Endothelial cell of umbilical vein (primary cell): ENCODE data around the gene C8G.

ENCODE experiments used
- EZH2 ChIP-seq: IDR thresholded peaks from 2 replicates; pipeline ENCODE4 v1.6.1; 2012; ENCODE audit warnings: borderline replicate concordance, low read depth, mild to moderate bottlenecking, moderate library complexity, low read length, inconsistent platforms; ENCODE audit not compliant: severe bottlenecking
- FOS ChIP-seq: IDR thresholded peaks from 2 replicates; pipeline ENCODE4 v1.6.1; 2011; ENCODE audit warnings: mild to moderate bottlenecking, low read length, moderate library complexity, borderline replicate concordance; ENCODE audit not compliant: insufficient read depth
- GATA2 ChIP-seq: IDR thresholded peaks from 2 replicates; pipeline ENCODE4 v1.7.0; 2011; ENCODE audit warnings: low read depth, mild to moderate bottlenecking, moderate library complexity, mixed read lengths, low read length; ENCODE audit not compliant: insufficient read length, insufficient read depth
- MYC ChIP-seq: IDR thresholded peaks from one replicate; pipeline ENCODE4 v1.6.1; 2011; ENCODE audit warnings: mild to moderate bottlenecking, low read depth, low read length
- POLR2A ChIP-seq: IDR thresholded peaks from 2 replicates; pipeline ENCODE4 v1.6.1; 2012; ENCODE audit warnings: low read depth, mild to moderate bottlenecking, control low read depth, low read length
- TF ChIP-seq, protein P1 (sequence below), 2 donors: IDR thresholded peaks; 1 replicate in 1 of 2; 2 replicates in 1 of 2; pipeline ENCODE4 v1.5.1; 2011; ENCODE audit warnings: low read length in 2 of 2, mild to moderate bottlenecking in 2 of 2, moderate library complexity in 2 of 2, control low read depth in 1 of 2, inconsistent platforms in 1 of 2, low read depth in 1 of 2; ENCODE audit not compliant: insufficient read depth in 1 of 2; ENCODE audit errors: extremely low read depth in 1 of 2

DNA sequence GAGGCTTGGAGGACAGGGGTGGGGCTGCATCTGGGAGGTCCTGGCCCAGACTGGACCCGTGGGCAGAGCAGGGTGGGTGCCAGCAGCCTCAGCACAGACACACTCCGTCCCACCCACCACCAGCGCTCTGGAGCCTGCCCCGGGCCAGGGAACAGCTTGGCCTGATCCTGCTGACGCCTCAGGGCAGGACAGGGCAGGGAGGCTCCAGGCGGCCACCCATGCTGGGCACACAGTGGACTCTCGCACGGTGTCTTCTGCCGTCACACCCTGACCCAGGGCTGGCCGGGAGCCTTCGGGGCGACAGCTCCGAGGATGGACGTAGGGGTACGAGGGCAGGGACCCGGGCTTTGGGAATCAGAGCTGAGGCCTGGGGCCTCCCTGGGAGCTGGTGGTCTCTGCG lies 24.1 kb downstream of the C8G start:
- TF ChIP-seq, protein P1, sequence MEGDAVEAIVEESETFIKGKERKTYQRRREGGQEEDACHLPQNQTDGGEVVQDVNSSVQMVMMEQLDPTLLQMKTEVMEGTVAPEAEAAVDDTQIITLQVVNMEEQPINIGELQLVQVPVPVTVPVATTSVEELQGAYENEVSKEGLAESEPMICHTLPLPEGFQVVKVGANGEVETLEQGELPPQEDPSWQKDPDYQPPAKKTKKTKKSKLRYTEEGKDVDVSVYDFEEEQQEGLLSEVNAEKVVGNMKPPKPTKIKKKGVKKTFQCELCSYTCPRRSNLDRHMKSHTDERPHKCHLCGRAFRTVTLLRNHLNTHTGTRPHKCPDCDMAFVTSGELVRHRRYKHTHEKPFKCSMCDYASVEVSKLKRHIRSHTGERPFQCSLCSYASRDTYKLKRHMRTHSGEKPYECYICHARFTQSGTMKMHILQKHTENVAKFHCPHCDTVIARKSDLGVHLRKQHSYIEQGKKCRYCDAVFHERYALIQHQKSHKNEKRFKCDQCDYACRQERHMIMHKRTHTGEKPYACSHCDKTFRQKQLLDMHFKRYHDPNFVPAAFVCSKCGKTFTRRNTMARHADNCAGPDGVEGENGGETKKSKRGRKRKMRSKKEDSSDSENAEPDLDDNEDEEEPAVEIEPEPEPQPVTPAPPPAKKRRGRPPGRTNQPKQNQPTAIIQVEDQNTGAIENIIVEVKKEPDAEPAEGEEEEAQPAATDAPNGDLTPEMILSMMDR (IDR thresholded peaks at IDR 0.05; ENCODE audit: extremely low read depth in 1 of 2, insufficient read depth in 1 of 2, low read depth in 1 of 2, low read length in 2 of 2) = no peak
- TF ChIP-seq GATA2 = no peak
- no peak for TF ChIP-seq MYC
- no peak for TF ChIP-seq FOS
- no peak for TF ChIP-seq POLR2A
- TF ChIP-seq EZH2 = no peak
